AG04450 (cell line): ENCODE measurements around the gene TGFBR2. TPM values are rescaled to one million over a fixed set of nuclear protein-coding genes. Genes with fewer than 3 reads are reported as not detected.

Source experiments
- CTCF ChIA-PET: fragments of 300-600, 350-600 bp; formaldehyde crosslinking; extraction: SDS; loops from one replicate; lab custom pipeline; 2022; ENCODE audit warnings: antibody characterized with exemption, inconsistent platforms; lab: Charles Lee
- POLR2A ChIA-PET: fragments of 350-600 bp; formaldehyde crosslinking; extraction: SDS; loops from one replicate; lab custom pipeline; 2021; ENCODE audit warnings: antibody characterized with exemption, inconsistent platforms; lab: Yijun Ruan, JAX
- DNase-seq: peaks from one replicate; pipeline ENCODE4 v3.0.0-alpha.2; 2011; ENCODE audit warnings: low read depth, low spot score
- H3K27ac ChIP-seq: one replicate; pipeline ENCODE4 v1.5.1; 2012; ENCODE audit warnings: low read depth, low read length, control low read depth
- H3K27me3 ChIP-seq: one replicate; pipeline ENCODE4 v1.6.0; 2012; ENCODE audit warnings: low read length; ENCODE audit not compliant: control insufficient read depth, insufficient read depth
- H3K4me3 ChIP-seq: 2 replicates; pipeline ENCODE4 v1.5.1; 2011; ENCODE audit warnings: mild to moderate bottlenecking, low read depth, low read length, control low read depth
- H3K9me3 ChIP-seq: 2 replicates; pipeline ENCODE4 v1.5.1; 2012; ENCODE audit warnings: low read length; ENCODE audit not compliant: control insufficient read depth, insufficient read depth
- polyA plus RNA-seq: library from polyadenylated mRNA; depleted of rRNA; stranded (reverse); fragments of >200 nt; gene quantifications from 2 replicates; pipeline ENCODE4 v1.2.3, GENCODE V29; 2011
- TF ChIP-seq, protein P1 (sequence below): IDR thresholded peaks from 2 replicates; pipeline ENCODE4 v1.5.1; 2011; ENCODE audit warnings: low read depth, low read length, control low read depth, inconsistent platforms

Gene TGFBR2
- polyA plus RNA-seq, 1 experiment: 158 TPM

DNA sequence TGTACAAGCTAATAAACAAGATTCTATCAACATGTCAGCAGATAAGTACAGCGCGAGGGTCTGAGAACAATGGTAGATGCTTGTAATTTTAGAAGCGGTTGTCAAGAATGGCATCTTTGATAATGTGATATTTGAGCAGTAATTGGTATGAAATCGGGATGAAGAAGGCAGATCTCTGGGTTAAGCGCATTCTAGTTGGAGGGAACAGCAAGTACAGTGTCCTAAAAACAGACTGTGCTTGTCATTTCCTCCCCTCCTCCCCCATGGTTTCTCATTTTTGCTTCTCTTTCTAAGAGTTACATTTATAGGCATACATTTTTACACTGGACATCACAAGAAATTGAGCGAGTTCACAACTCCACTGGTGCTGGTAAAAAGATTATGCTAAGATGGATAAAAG lies 23.3 kb downstream of the TGFBR2 start:
- H3K27ac ChIP-seq: no peak overlapping the region
- no peaks in the 10 kb centered on the region for H3K27me3 ChIP-seq
- DNase-seq: no peak
- POLR2A ChIA-PET: no interaction called here
- CTCF ChIA-PET: no interaction called here
- no peaks in the 10 kb centered on the region for H3K9me3 ChIP-seq
- no peak overlapping the region for H3K4me3 ChIP-seq
- TF ChIP-seq, protein P1, sequence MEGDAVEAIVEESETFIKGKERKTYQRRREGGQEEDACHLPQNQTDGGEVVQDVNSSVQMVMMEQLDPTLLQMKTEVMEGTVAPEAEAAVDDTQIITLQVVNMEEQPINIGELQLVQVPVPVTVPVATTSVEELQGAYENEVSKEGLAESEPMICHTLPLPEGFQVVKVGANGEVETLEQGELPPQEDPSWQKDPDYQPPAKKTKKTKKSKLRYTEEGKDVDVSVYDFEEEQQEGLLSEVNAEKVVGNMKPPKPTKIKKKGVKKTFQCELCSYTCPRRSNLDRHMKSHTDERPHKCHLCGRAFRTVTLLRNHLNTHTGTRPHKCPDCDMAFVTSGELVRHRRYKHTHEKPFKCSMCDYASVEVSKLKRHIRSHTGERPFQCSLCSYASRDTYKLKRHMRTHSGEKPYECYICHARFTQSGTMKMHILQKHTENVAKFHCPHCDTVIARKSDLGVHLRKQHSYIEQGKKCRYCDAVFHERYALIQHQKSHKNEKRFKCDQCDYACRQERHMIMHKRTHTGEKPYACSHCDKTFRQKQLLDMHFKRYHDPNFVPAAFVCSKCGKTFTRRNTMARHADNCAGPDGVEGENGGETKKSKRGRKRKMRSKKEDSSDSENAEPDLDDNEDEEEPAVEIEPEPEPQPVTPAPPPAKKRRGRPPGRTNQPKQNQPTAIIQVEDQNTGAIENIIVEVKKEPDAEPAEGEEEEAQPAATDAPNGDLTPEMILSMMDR: no peak

DNA sequence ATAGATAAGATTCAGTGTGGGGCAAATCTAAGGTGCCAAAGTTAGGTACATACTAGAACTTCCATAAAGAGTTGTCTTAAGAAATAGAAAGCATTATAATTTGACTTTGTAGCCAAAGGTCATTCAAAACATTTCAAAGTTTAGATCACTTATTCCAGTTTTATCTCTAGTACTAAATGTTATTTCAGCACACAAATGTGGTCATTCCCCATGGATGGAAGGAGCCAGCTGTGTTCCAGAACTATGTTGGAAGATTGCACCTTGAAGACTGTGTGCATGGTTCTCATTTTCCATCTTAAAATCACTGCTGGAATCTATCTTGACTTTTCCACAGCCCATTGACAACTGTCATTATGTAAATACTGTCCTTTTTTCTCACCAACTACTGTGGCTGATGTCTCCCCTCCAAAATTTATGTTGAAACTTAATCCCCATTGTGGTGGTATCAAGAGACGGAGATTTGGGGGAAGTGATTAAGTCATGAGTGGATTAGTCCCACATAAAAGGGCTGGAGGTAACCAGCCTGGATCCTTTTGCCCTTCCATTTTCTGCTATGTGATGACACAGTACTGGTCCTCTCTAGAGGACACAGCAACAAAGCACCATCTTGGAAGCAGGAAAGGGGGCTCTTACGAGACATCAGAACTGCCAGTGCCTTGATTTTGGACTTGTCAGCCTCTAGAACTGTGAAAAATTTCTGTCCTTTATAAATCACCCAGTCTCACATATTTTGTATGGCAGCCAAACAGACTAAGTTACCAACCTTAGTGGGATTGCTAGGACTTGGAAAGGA lies 24.0 kb downstream of the TGFBR2 start:
- Histone ChIP-seq H3K9me3 (no peaks in the 10 kb centered on the region), H3K27me3 (no peaks in the 10 kb centered on the region), H3K27ac (no peak overlapping the region), H3K4me3 (no peak overlapping the region)
- TF ChIP-seq, protein P1: no peak
- CTCF ChIA-PET: no interaction called here
- POLR2A ChIA-PET: no interaction called here
- DNase-seq: no peak

- Histone ChIP-seq H3K27ac (no peak overlapping the region), H3K9me3 (no peaks in the 10 kb centered on the region), H3K27me3 (no peaks in the 10 kb centered on the region), H3K4me3 (no peak overlapping the region)
- POLR2A ChIA-PET: no interaction called here
- CTCF ChIA-PET: no interaction called here
- TF ChIP-seq, protein P1: no peak
- DNase-seq: no peak
Measured at GRCh38 chr3:30631243-30631904, 25.0 kb downstream of the TGFBR2 start.

DNA sequence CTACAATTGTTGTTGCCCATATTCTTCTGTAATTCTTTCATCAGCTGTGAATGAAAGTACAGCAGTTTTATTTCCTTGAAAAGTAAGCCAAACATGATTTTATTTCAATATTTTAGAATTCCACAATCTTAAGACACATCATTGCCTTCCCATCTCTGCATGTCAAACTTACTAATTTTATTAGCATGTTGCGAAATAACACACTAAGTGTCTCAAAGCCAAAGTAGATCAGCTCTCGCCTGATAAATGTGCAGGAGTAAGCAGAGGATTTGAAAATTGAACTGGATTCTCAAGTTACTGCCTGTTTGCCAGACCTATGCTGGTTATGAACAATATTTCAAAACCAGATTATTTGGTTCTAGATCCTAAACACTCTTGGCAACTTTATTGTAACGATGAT lies 25.7 kb downstream of the TGFBR2 start:
- no peaks in the 10 kb centered on the region for H3K9me3 ChIP-seq
- ChIA-PET POLR2A (no interaction called here), CTCF (no interaction called here)
- DNase-seq: no peak
- no peaks in the 10 kb centered on the region for H3K27me3 ChIP-seq
- no peak overlapping the region for H3K4me3 ChIP-seq
- TF ChIP-seq, protein P1: no peak
- no peak overlapping the region for H3K27ac ChIP-seq

DNA sequence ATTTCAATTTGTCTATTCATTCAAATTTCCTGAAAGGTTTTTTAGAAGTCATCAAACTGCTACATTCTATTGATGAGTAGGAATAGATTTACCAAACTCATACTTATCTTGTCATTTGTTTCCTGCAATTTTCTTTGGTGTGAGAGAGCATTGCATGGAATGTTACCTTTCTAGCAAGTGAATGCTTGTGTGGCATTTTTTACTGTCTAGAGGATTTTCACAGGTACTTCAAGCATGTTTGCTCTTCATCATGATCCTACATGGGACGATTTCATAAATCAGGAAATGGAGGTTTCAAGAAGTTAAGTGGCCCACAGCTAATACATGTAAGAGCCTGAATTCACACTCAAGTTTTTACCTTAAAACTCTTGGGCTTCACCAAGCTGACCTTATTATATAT lies 26.1 kb downstream of the TGFBR2 start:
- H3K27me3 ChIP-seq: no peaks in the 10 kb centered on the region
- TF ChIP-seq, protein P1: no peak
- H3K9me3 ChIP-seq: no peaks in the 10 kb centered on the region
- no peak overlapping the region for H3K4me3 ChIP-seq
- ChIA-PET POLR2A (no interaction called here), CTCF (no interaction called here)
- no peak overlapping the region for H3K27ac ChIP-seq
- no peak for DNase-seq
